ENCODE measurements around the gene IFI44. TPM values are rescaled to one million over a fixed set of nuclear protein-coding genes. Genes with fewer than 3 reads are reported as not detected.

IFI44 gene
- total and polyA plus RNA-seq, 2 of the 13 experiments (the other 11 are each of a cell fraction or from before 2014, with no cell fraction given): not detected

- Histone ChIP-seq H2AFZ (ENCODE audit: low read length) (no peak overlapping the region), H3K27ac (ENCODE audit: extremely low read length, insufficient read depth, low read length) (no peak overlapping the region), H3K9me3 (ENCODE audit: low read length) (no peaks in the 10 kb centered on the region), H3K9ac (ENCODE audit: insufficient read depth, low read depth, low read length) (no peak overlapping the region), H3K4me1 (ENCODE audit: insufficient read depth, low read length) (no peaks in the 10 kb centered on the region), H4K20me1 (ENCODE audit: insufficient read depth, low read length) (no peaks in the 10 kb centered on the region), H3K79me2 (ENCODE audit: insufficient read depth, low read length) (no peaks in the 10 kb centered on the region), H3K4me3 (replicated peaks in 1 of 3; ENCODE audit: insufficient read depth in 1 of 3, low read depth in 2 of 3, low read length in 3 of 3) (no peak overlapping the region), H3K36me3 (replicated peaks in 1 of 2; ENCODE audit: control insufficient read depth in 1 of 2, insufficient read depth in 2 of 2, low read length in 2 of 2) (no peaks in the 10 kb centered on the region), H3K27me3 (ENCODE audit: control insufficient read depth in 1 of 2, insufficient read depth in 2 of 2, low read length in 2 of 2) (no peaks in the 10 kb centered on the region), H3K4me2 (ENCODE audit: low read depth, low read length) (no peak overlapping the region)
- intact Hi-C loops (cut with micrococcal nuclease; ENCODE audit: unreplicated experiment) (no loop called here), in situ Hi-C loops (cut with HindIII; ENCODE audit: extremely low pct_ligation_motif_present, low pct_unique_long_range_greater_than_20kb) (no loop called here)
- FAIRE-seq (no peak), ATAC-seq (no peak), DNase-seq (ENCODE audit: low spot score) (no peak)
- ChIA-PET CTCF (ENCODE audit: low intra/inter-chr PET ratio, low total read pairs) (no interaction called here), POLR2A (no interaction called here)
- TF ChIP-seq PITX1 (CRISPR knock-in tag; IDR thresholded peaks at IDR 0.05): no peak
- TF ChIP-seq CEBPB (IDR thresholded peaks at IDR 0.05; ENCODE audit: borderline replicate concordance, low read depth, low read length): 0 out of 2 replicates have a peak, but pooled peaks have one; percentile 23
- 3% methylated on average over 2 of the region's 2 CpGs for WGBS (ENCODE audit: low lambda C conversion rate)
- no TSS peak for BruUV-seq (replicated peaks)
Observed at GRCh38 chr1:78681265-78681664, 31.6 kb downstream of the IFI44 start.

- intact Hi-C loops (cut with micrococcal nuclease; ENCODE audit: unreplicated experiment) (no loop called here), in situ Hi-C loops (cut with HindIII; ENCODE audit: extremely low pct_ligation_motif_present, low pct_unique_long_range_greater_than_20kb) (no loop called here)
- no peaks in the 10 kb centered on the region for H4K20me1 ChIP-seq (ENCODE audit: insufficient read depth, low read length)
- H3K79me2 ChIP-seq (ENCODE audit: insufficient read depth, low read length): no peaks in the 10 kb centered on the region
- 0% methylated on average over 3 of the region's 3 CpGs for WGBS (ENCODE audit: low lambda C conversion rate)
- H3K4me2 ChIP-seq (ENCODE audit: low read depth, low read length): no peak overlapping the region
- H3K27me3 ChIP-seq (ENCODE audit: control insufficient read depth in 1 of 2, insufficient read depth in 2 of 2, low read length in 2 of 2): no peaks in the 10 kb centered on the region
- H3K9ac ChIP-seq (ENCODE audit: insufficient read depth, low read depth, low read length): no peak overlapping the region
- no peak overlapping the region for H3K27ac ChIP-seq (ENCODE audit: extremely low read length, insufficient read depth, low read length)
- no peak for TF ChIP-seq ZNF790 (CRISPR knock-in tag; IDR thresholded peaks at IDR 0.05; ENCODE audit: borderline replicate concordance)
- no peak for TF ChIP-seq TBP (CRISPR knock-in tag; IDR thresholded peaks at IDR 0.05)
- no peak for TF ChIP-seq ZNF563 (CRISPR knock-in tag; IDR thresholded peaks at IDR 0.05)
- H3K36me3 ChIP-seq (replicated peaks in 1 of 2; ENCODE audit: control insufficient read depth in 1 of 2, insufficient read depth in 2 of 2, low read length in 2 of 2): no peaks in the 10 kb centered on the region
- CTCF ChIA-PET (ENCODE audit: low intra/inter-chr PET ratio, low total read pairs): no interaction called here
- no peak for ATAC-seq
- no peak overlapping the region for H3K4me3 ChIP-seq (replicated peaks in 1 of 3; ENCODE audit: insufficient read depth in 1 of 3, low read depth in 2 of 3, low read length in 3 of 3)
- POLR2A ChIA-PET: no interaction called here
- no TSS peak for BruUV-seq (replicated peaks)
- no peak overlapping the region for H2AFZ ChIP-seq (ENCODE audit: low read length)
- no peak for FAIRE-seq
- DNase-seq (ENCODE audit: low spot score): no peak
- no peaks in the 10 kb centered on the region for H3K9me3 ChIP-seq (ENCODE audit: low read length)
- no peaks in the 10 kb centered on the region for H3K4me1 ChIP-seq (ENCODE audit: insufficient read depth, low read length)
Observed at GRCh38 chr1:78682496-78682895, 32.9 kb downstream of the IFI44 start.

All from HepG2 (cell line).